SK-N-SH (cell line): ENCODE data around the gene NAT9. TPM values are rescaled to one million over a fixed set of nuclear protein-coding genes. Genes with fewer than 3 reads are reported as not detected.

Experiments
- CTCF ChIA-PET: fragments of 300-600, 350-600 bp; formaldehyde crosslinking; extraction: SDS; loops from one replicate; lab custom pipeline; 2021; lab: Yijun Ruan, JAX
- POLR2A ChIA-PET: fragments of 350-600 bp; sonication (Branson Sonifier 250); formaldehyde crosslinking; extraction: SDS; loops from one replicate; lab custom pipeline; 2020; ENCODE audit warnings: antibody characterized with exemption, inconsistent platforms; lab: Yijun Ruan, JAX
- DNase-seq: peaks from one replicate; pipeline ENCODE4 v3.0.0; 2012
- H2AFZ ChIP-seq: fragments of 200-600 bp; sonication (generic); 2 replicates; pipeline ENCODE4 v1.8.1; 2016; ENCODE audit warnings: antibody characterized with exemption, mild to moderate bottlenecking, low read depth
- H3F3A ChIP-seq: fragments of 200-600 bp; sonication (generic); replicated peaks from 2 replicates; pipeline ENCODE3; 2016; ENCODE audit warnings: antibody characterized with exemption, mild to moderate bottlenecking; ENCODE audit not compliant: insufficient read depth
- H3K27ac ChIP-seq, 2 experiments: fragments of 200-500 bp in 1 of 2; fragments of 200-600 bp in 1 of 2; sonication (Bioruptor generic) in 1 of 2; sonication (generic), shearing (Covaris generic) in 1 of 2; 2 replicates each; pipeline versions ENCODE4 v1.5.1 to v1.6.1; 2014 to 2016; ENCODE audit warnings: low read depth in 2 of 2, inconsistent platforms in 1 of 2, low read length in 1 of 2, mild to moderate bottlenecking in 1 of 2, mixed read lengths in 1 of 2
- H3K27me3 ChIP-seq: fragments of 200-600 bp; sonication (generic), shearing (Covaris generic); 2 replicates; pipeline ENCODE4 v1.6.1; 2016; ENCODE audit warnings: mixed run types; ENCODE audit not compliant: insufficient read depth
- H3K36me3 ChIP-seq, 2 experiments: fragments of 200-500 bp in 1 of 2; fragments of 200-600 bp in 1 of 2; sonication (Bioruptor generic) in 1 of 2; sonication (generic) in 1 of 2; replicated peaks in 1 of 2; 2 replicates each; pipeline versions ENCODE3 to v1.5.1; 2014 to 2016; ENCODE audit warnings: low read length in 1 of 2, mild to moderate bottlenecking in 1 of 2; ENCODE audit not compliant: insufficient read depth in 2 of 2, control insufficient read depth in 1 of 2
- H3K4me1 ChIP-seq, 2 experiments: fragments of 200-500 bp in 1 of 2; fragments of 200-600 bp in 1 of 2; sonication (Bioruptor generic) in 1 of 2; sonication (generic), shearing (Covaris generic) in 1 of 2; 2 replicates each; pipeline versions ENCODE4 v1.5.1 to v1.6.1; 2014 to 2016; ENCODE audit warnings: low read depth in 1 of 2, low read length in 1 of 2, mixed run types in 1 of 2; ENCODE audit not compliant: insufficient read depth in 2 of 2, control insufficient read depth in 1 of 2
- H3K4me2 ChIP-seq: fragments of 200-600 bp; sonication (generic), shearing (Covaris generic); 2 replicates; pipeline ENCODE4 v1.6.1; 2017; ENCODE audit warnings: mixed run types
- H3K4me3 ChIP-seq, 2 experiments: fragments of 200-500 bp in 1 of 2; fragments of 200-600 bp in 1 of 2; sonication (Bioruptor generic) in 1 of 2; sonication (generic), shearing (Covaris generic) in 1 of 2; 2 replicates each; pipeline versions ENCODE4 v1.5.1 to v1.8.1; 2014 to 2016; ENCODE audit warnings: low read depth in 2 of 2, inconsistent platforms in 1 of 2, low read length in 1 of 2, mild to moderate bottlenecking in 1 of 2, mixed read lengths in 1 of 2, moderate library complexity in 1 of 2
- H3K79me2 ChIP-seq: fragments of 200-600 bp; sonication (generic); 2 replicates; pipeline ENCODE4 v1.8.1; 2017; ENCODE audit warnings: mild to moderate bottlenecking; ENCODE audit not compliant: insufficient read depth
- H3K9ac ChIP-seq: fragments of 200-600 bp; sonication (generic); 2 replicates; pipeline ENCODE4 v1.6.1; 2017; ENCODE audit warnings: mixed run types
- H3K9me2 ChIP-seq: fragments of 200-600 bp; sonication (generic); 2 replicates; pipeline ENCODE4 v1.6.1; 2017; ENCODE audit warnings: mixed run types
- H3K9me3 ChIP-seq: fragments of 200-600 bp; sonication (generic); 2 replicates; pipeline ENCODE4 v1.6.1; 2017; ENCODE audit warnings: mixed run types, mild to moderate bottlenecking, moderate library complexity
- H4K20me1 ChIP-seq: fragments of 200-600 bp; sonication (generic); 2 replicates; pipeline ENCODE4 v1.6.1; 2017; ENCODE audit warnings: mild to moderate bottlenecking, mixed run types; ENCODE audit not compliant: insufficient read depth
- EZH2phosphoT487 ChIP-seq: fragments of 200-600 bp; sonication (generic); IDR thresholded peaks from 2 replicates; pipeline ENCODE4 v1.6.1; 2017; ENCODE audit warnings: low read depth, mixed run types, mild to moderate bottlenecking, antibody characterized with exemption, moderate library complexity, borderline replicate concordance
- JUND ChIP-seq: IDR thresholded peaks from 2 replicates; pipeline ENCODE4 v1.4.0; 2012
- NRF1 ChIP-seq: IDR thresholded peaks from 2 replicates; pipeline ENCODE4 v1.6.1; 2012; ENCODE audit warnings: low read depth, mild to moderate bottlenecking, low read length
- POLR2AphosphoS5 ChIP-seq: IDR thresholded peaks from 2 replicates; pipeline ENCODE4 v1.6.1; 2012; ENCODE audit warnings: low read depth, low read length
- SMC3 ChIP-seq: IDR thresholded peaks from 2 replicates; pipeline ENCODE4 v1.6.1; 2012; ENCODE audit warnings: low read depth, low read length, improper control_type of control experiment
- TAF1 ChIP-seq: IDR thresholded peaks from 2 replicates; pipeline ENCODE4 v1.6.1; 2012; ENCODE audit warnings: low read depth, mild to moderate bottlenecking, low read length, moderate library complexity, borderline replicate concordance
- WGBS: methylation state at CpG from one replicate; pipeline ENCODE4 v1.1.6; 2017; ENCODE audit warnings: low lambda C conversion rate; 5-methylcytosine and 5-hydroxymethylcytosine counted together
- polyA plus RNA-seq, 3 experiments: library from polyadenylated mRNA; depleted of rRNA; stranded (reverse); fragments of >200 nt; gene quantifications; 2 replicates each; pipeline ENCODE4 v1.2.3, GENCODE V29; 2012
- TF ChIP-seq, protein P1 (sequence below): fragments of 200-600 bp; sonication (generic); IDR thresholded peaks from 2 replicates; pipeline ENCODE4 v1.6.1; 2017; ENCODE audit warnings: antibody characterized with exemption, mild to moderate bottlenecking, moderate library complexity
- TF ChIP-seq, protein P2 (sequence below): fragments of 150-350 bp; IDR thresholded peaks from 2 replicates; pipeline ENCODE4 v1.6.1; 2017; ENCODE audit warnings: antibody characterized with exemption, low read length, low read depth, borderline replicate concordance
- TF ChIP-seq, protein P3 (sequence below): fragments of 150-350 bp; IDR thresholded peaks from 2 replicates; pipeline ENCODE4 v1.6.1; 2016; ENCODE audit warnings: mild to moderate bottlenecking, low read depth, low read length
- TF ChIP-seq, protein P4 (sequence below): IDR thresholded peaks from 2 replicates; pipeline ENCODE4 v1.4.0; 2012; ENCODE audit warnings: low read depth, borderline replicate concordance
- TF ChIP-seq, protein P5 (sequence below): IDR thresholded peaks from 2 replicates; pipeline ENCODE4 v1.4.0; 2012; ENCODE audit warnings: low read depth, borderline replicate concordance
- TF ChIP-seq, protein P6 (sequence below): IDR thresholded peaks from 2 replicates; pipeline ENCODE4 v1.6.1; 2012; ENCODE audit warnings: mild to moderate bottlenecking, low read depth, low read length, moderate library complexity

The NAT9 gene
- polyA plus RNA-seq, 1 of the 3 experiments (the other 2 are of a cell fraction) = 117 TPM

DNA sequence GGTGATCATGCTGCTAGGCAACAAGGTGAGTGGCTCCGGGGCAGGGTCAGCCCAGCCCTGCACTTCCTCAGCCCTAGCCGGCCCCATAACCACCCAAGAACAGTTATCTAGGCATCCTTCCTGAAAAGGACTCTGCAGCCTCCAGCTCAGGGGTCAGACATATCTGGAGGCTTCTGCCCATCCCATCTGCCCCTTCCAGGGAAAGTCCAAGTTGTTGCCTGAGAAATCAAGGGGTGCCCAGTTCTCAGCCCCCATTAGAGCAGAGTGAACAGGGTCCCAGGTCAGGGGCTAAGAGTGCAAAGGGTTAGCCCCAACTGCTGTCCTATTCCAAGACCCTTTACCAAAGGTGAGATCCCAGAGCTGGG, 31.8 kb downstream of the NAT9 start (continued):
- TF ChIP-seq, protein P1, sequence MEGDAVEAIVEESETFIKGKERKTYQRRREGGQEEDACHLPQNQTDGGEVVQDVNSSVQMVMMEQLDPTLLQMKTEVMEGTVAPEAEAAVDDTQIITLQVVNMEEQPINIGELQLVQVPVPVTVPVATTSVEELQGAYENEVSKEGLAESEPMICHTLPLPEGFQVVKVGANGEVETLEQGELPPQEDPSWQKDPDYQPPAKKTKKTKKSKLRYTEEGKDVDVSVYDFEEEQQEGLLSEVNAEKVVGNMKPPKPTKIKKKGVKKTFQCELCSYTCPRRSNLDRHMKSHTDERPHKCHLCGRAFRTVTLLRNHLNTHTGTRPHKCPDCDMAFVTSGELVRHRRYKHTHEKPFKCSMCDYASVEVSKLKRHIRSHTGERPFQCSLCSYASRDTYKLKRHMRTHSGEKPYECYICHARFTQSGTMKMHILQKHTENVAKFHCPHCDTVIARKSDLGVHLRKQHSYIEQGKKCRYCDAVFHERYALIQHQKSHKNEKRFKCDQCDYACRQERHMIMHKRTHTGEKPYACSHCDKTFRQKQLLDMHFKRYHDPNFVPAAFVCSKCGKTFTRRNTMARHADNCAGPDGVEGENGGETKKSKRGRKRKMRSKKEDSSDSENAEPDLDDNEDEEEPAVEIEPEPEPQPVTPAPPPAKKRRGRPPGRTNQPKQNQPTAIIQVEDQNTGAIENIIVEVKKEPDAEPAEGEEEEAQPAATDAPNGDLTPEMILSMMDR = no peak
- TF ChIP-seq TAF1 = no peak

DNA sequence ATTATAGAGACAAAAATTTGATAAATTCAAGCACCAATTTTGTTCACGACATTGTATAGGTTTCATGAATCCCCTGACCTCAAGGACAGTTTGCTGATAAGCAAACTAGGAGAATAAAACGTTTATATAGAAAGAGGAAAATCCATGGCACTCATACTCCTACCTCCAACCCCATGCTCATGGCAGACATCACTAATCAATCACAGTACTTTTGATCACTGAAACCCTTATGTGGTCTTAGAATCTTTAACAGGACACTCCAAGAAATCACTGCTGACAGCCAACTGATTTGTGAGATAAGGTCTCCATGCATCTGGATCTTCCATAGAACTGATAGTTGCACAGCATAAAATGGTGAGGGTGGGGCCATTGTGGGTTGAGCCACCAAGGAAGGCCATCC, 32.4 kb downstream of the NAT9 start:
- no peaks in the 10 kb centered on the region for H3K79me2 ChIP-seq
- H3K36me3 ChIP-seq = no peaks in the 10 kb centered on the region
- no peaks in the 10 kb centered on the region for H4K20me1 ChIP-seq
- no peak for DNase-seq
- no peaks in the 10 kb centered on the region for H3K9me2 ChIP-seq
- H3K27ac ChIP-seq = no peak overlapping the region
- ChIA-PET CTCF (interaction anchor here (0.8 to 21.6 kb wide), 12 partner anchors 7 to 1269 kb away, joined by 3 to 1361 read pairs (median 9); partner anchors contain the start of genes GRIN2C and NAT9), POLR2A (interaction anchor here (3.1 kb wide), 1 partner anchor 26 kb away, joined by 20 read pairs; no protein-coding TSS in a partner anchor)
- no peak overlapping the region for H2AFZ ChIP-seq
- H3F3A ChIP-seq = peaks cover 14% of the 10 kb centered on the region
- H3K4me3 ChIP-seq = no peak overlapping the region
- 23% methylated on average over 2 of the region's 2 CpGs for WGBS
- no peak overlapping the region for H3K4me2 ChIP-seq
- no peak overlapping the region for H3K9ac ChIP-seq
- H3K27me3 ChIP-seq = peaks cover 6% of the 10 kb centered on the region; the same call in 1 of the 2 replicates
- peaks cover 0 to 3% of the 10 kb centered on the region in 2 experiments; a peak in 1 of 4 replicates for H3K4me1 ChIP-seq
- TF ChIP-seq POLR2AphosphoS5 = no peak
- TF ChIP-seq, protein P2, sequence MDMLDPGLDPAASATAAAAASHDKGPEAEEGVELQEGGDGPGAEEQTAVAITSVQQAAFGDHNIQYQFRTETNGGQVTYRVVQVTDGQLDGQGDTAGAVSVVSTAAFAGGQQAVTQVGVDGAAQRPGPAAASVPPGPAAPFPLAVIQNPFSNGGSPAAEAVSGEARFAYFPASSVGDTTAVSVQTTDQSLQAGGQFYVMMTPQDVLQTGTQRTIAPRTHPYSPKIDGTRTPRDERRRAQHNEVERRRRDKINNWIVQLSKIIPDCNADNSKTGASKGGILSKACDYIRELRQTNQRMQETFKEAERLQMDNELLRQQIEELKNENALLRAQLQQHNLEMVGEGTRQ = no peak
- no peak for TF ChIP-seq JUND
- TF ChIP-seq, protein P3, sequence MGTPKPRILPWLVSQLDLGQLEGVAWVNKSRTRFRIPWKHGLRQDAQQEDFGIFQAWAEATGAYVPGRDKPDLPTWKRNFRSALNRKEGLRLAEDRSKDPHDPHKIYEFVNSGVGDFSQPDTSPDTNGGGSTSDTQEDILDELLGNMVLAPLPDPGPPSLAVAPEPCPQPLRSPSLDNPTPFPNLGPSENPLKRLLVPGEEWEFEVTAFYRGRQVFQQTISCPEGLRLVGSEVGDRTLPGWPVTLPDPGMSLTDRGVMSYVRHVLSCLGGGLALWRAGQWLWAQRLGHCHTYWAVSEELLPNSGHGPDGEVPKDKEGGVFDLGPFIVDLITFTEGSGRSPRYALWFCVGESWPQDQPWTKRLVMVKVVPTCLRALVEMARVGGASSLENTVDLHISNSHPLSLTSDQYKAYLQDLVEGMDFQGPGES = no peak
- TF ChIP-seq, all 33 proteins: peak for 0
- H3K9me3 ChIP-seq = no peaks in the 10 kb centered on the region

DNA sequence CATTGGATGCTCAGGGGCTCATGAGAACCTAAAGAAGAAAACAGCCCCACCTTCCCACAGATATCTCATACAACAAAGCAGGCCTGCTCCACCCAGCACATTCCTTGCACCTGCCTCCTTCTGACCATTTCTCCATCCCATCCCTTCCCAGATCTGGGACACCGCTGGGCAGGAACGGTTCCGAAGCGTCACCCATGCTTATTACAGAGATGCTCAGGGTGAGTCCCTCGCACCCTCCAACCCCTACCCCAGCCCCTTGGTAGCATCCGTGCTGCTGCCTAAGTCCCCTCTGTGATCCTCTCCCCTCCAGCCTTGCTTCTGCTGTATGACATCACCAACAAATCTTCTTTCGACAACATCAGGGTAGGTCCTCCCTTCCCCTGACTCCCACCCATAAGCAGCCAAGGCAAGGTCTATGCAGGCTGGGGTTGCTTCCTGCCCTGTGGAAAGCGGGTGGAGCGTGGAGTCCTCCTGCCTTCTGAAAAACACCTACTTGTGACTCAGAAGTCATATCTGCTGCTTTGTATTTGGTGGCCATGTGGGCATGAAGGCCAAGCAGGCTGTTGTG, 33.1 kb downstream of the NAT9 start:
- Histone ChIP-seq H3K4me3 (no peak overlapping the region), H3K9me2 (no peaks in the 10 kb centered on the region), H3K27ac (no peak overlapping the region), H3F3A (peaks cover 14% of the 10 kb centered on the region), H3K27me3 (peaks cover 13% of the 10 kb centered on the region; the same call in 1 of the 2 replicates), H3K36me3 (no peaks in the 10 kb centered on the region), H3K9ac (no peak overlapping the region), H3K9me3 (no peaks in the 10 kb centered on the region), H4K20me1 (no peaks in the 10 kb centered on the region), H3K4me2 (no peak overlapping the region), H2AFZ (no peak overlapping the region), H3K4me1 (peaks cover 0 to 3% of the 10 kb centered on the region in 2 experiments; a peak in 1 of 4 replicates), H3K79me2 (no peaks in the 10 kb centered on the region)
- POLR2A ChIA-PET = no interaction called here
- WGBS = 68% methylated on average over 9 of the region's 9 CpGs
- no peak for DNase-seq
- CTCF ChIA-PET = interaction anchor here (1.2 to 8.2 kb wide), 8 partner anchors 26 to 177 kb away, joined by 3 to 301 read pairs (median 11); partner anchors contain the start of gene NAT9
- TF ChIP-seq, protein P4, sequence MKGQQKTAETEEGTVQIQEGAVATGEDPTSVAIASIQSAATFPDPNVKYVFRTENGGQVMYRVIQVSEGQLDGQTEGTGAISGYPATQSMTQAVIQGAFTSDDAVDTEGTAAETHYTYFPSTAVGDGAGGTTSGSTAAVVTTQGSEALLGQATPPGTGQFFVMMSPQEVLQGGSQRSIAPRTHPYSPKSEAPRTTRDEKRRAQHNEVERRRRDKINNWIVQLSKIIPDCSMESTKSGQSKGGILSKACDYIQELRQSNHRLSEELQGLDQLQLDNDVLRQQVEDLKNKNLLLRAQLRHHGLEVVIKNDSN = no peak
- TF ChIP-seq SMC3 (no peak), NRF1 (no peak), EZH2phosphoT487 (no peak)
- TF ChIP-seq, protein P5, sequence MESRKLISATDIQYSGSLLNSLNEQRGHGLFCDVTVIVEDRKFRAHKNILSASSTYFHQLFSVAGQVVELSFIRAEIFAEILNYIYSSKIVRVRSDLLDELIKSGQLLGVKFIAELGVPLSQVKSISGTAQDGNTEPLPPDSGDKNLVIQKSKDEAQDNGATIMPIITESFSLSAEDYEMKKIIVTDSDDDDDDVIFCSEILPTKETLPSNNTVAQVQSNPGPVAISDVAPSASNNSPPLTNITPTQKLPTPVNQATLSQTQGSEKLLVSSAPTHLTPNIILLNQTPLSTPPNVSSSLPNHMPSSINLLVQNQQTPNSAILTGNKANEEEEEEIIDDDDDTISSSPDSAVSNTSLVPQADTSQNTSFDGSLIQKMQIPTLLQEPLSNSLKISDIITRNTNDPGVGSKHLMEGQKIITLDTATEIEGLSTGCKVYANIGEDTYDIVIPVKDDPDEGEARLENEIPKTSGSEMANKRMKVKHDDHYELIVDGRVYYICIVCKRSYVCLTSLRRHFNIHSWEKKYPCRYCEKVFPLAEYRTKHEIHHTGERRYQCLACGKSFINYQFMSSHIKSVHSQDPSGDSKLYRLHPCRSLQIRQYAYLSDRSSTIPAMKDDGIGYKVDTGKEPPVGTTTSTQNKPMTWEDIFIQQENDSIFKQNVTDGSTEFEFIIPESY = no peak
- TF ChIP-seq, protein P6, sequence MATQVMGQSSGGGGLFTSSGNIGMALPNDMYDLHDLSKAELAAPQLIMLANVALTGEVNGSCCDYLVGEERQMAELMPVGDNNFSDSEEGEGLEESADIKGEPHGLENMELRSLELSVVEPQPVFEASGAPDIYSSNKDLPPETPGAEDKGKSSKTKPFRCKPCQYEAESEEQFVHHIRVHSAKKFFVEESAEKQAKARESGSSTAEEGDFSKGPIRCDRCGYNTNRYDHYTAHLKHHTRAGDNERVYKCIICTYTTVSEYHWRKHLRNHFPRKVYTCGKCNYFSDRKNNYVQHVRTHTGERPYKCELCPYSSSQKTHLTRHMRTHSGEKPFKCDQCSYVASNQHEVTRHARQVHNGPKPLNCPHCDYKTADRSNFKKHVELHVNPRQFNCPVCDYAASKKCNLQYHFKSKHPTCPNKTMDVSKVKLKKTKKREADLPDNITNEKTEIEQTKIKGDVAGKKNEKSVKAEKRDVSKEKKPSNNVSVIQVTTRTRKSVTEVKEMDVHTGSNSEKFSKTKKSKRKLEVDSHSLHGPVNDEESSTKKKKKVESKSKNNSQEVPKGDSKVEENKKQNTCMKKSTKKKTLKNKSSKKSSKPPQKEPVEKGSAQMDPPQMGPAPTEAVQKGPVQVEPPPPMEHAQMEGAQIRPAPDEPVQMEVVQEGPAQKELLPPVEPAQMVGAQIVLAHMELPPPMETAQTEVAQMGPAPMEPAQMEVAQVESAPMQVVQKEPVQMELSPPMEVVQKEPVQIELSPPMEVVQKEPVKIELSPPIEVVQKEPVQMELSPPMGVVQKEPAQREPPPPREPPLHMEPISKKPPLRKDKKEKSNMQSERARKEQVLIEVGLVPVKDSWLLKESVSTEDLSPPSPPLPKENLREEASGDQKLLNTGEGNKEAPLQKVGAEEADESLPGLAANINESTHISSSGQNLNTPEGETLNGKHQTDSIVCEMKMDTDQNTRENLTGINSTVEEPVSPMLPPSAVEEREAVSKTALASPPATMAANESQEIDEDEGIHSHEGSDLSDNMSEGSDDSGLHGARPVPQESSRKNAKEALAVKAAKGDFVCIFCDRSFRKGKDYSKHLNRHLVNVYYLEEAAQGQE = no peak
